B cell (primary cell): Measurements from ENCODE around the gene DYNLT2.

Experiments used
- EZH2 ChIP-seq: IDR thresholded peaks from 2 replicates; pipeline ENCODE4 v1.6.1; 2012; ENCODE audit warnings: borderline replicate concordance, low read depth, mild to moderate bottlenecking, moderate library complexity, low read length; ENCODE audit not compliant: insufficient read depth, poor library complexity, severe bottlenecking
- TF ChIP-seq, protein P1 (sequence below): fragments of 200-600 bp; IDR thresholded peaks from one replicate; pipeline ENCODE4 v1.8.0; 2022; ENCODE audit warnings: antibody characterized with exemption, mild to moderate bottlenecking

DNA sequence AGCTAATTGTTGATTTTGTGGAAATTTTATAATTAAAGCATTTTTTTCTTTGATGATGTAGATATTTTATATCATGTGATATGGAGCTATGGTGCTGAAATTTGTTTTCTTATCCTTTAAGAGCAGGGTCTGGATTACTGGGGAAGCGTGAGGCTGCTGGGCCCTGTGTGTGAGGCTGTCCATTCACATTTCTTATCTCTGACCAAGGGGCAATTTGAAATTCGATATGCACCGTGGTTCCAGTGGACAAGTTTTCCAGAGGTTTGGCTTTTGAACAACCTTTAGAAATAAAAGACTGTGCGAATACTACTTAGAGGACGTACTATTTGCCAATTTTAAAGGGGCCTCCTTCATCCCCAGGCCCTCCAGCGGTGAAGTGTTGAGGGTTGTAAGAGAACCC lies 3.8 kb upstream of the DYNLT2 start:
- TF ChIP-seq, protein P1, sequence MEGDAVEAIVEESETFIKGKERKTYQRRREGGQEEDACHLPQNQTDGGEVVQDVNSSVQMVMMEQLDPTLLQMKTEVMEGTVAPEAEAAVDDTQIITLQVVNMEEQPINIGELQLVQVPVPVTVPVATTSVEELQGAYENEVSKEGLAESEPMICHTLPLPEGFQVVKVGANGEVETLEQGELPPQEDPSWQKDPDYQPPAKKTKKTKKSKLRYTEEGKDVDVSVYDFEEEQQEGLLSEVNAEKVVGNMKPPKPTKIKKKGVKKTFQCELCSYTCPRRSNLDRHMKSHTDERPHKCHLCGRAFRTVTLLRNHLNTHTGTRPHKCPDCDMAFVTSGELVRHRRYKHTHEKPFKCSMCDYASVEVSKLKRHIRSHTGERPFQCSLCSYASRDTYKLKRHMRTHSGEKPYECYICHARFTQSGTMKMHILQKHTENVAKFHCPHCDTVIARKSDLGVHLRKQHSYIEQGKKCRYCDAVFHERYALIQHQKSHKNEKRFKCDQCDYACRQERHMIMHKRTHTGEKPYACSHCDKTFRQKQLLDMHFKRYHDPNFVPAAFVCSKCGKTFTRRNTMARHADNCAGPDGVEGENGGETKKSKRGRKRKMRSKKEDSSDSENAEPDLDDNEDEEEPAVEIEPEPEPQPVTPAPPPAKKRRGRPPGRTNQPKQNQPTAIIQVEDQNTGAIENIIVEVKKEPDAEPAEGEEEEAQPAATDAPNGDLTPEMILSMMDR, result no peak
- TF ChIP-seq EZH2, result no peak
